Muscle layer of duodenum (tissue), 2 donors: ENCODE results near the gene GLCE.

Experiments used
- H3K27ac ChIP-seq: one replicate; pipeline ENCODE4 v1.7.0; 2013; ENCODE audit warnings: mild to moderate bottlenecking, low read length
- H3K27me3 ChIP-seq: one replicate; pipeline ENCODE4 v1.7.0; 2013; ENCODE audit warnings: low read depth, mild to moderate bottlenecking, control low read depth, low read length
- H3K36me3 ChIP-seq, 2 donors: one replicate each; pipeline ENCODE4 v1.7.0; 2013; ENCODE audit warnings: low read length in 2 of 2, control low read depth in 1 of 2, mild to moderate bottlenecking in 1 of 2; ENCODE audit not compliant: insufficient read depth in 2 of 2, control insufficient read depth in 1 of 2
- H3K4me1 ChIP-seq, 2 donors: one replicate each; pipeline ENCODE4 v1.7.0; 2013; ENCODE audit warnings: low read length in 2 of 2, mild to moderate bottlenecking in 2 of 2, control low read depth in 1 of 2, moderate library complexity in 1 of 2; ENCODE audit not compliant: insufficient read depth in 2 of 2, control insufficient read depth in 1 of 2
- H3K4me3 ChIP-seq, 2 donors: one replicate each; pipeline ENCODE4 v1.7.0; 2013; ENCODE audit warnings: low read length in 2 of 2, low read depth in 1 of 2, mild to moderate bottlenecking in 1 of 2
- H3K9me3 ChIP-seq, 2 donors: one replicate each; pipeline ENCODE4 v1.7.0; 2013; ENCODE audit warnings: low read length in 2 of 2, control low read depth in 1 of 2, mild to moderate bottlenecking in 1 of 2; ENCODE audit not compliant: control insufficient read depth in 1 of 2
- donor health status: healthy.

GLCE gene

GRCh38 chr15:69126054-69126469 is 34.4 kb upstream of the GLCE start:
- Histone ChIP-seq H3K4me1 (no peaks in the 10 kb centered on the region), H3K4me3 (no peak overlapping the region), H3K36me3 (no peaks in the 10 kb centered on the region), H3K9me3 (no peaks in the 10 kb centered on the region), H3K27ac (no peak overlapping the region), H3K27me3 (no peaks in the 10 kb centered on the region)

GRCh38 chr15:69127306-69127705 is 33.1 kb upstream of the GLCE start:
- Histone ChIP-seq H3K27ac (no peak overlapping the region), H3K4me1 (no peaks in the 10 kb centered on the region), H3K36me3 (no peaks in the 10 kb centered on the region), H3K27me3 (no peaks in the 10 kb centered on the region), H3K9me3 (no peaks in the 10 kb centered on the region), H3K4me3 (no peak overlapping the region)

- no peak overlapping the region for H3K4me3 ChIP-seq
- H3K9me3 ChIP-seq = no peaks in the 10 kb centered on the region
- no peaks in the 10 kb centered on the region for H3K4me1 ChIP-seq
- H3K27me3 ChIP-seq = no peaks in the 10 kb centered on the region
- no peaks in the 10 kb centered on the region for H3K36me3 ChIP-seq
- no peak overlapping the region for H3K27ac ChIP-seq
These were observed 31.6 kb upstream of the GLCE start for GRCh38 chr15:69128667-69129311.

- H3K4me1 ChIP-seq = no peaks in the 10 kb centered on the region
- H3K4me3 ChIP-seq = no peak overlapping the region
- no peaks in the 10 kb centered on the region for H3K9me3 ChIP-seq
- H3K27ac ChIP-seq = no peak overlapping the region
- no peaks in the 10 kb centered on the region for H3K27me3 ChIP-seq
- no peaks in the 10 kb centered on the region for H3K36me3 ChIP-seq
These were observed 28.8 kb upstream of the GLCE start for GRCh38 chr15:69131362-69132220.

GRCh38 chr15:69132430-69132829 is 28.0 kb upstream of the GLCE start:
- no peak overlapping the region for H3K4me3 ChIP-seq
- no peak overlapping the region for H3K27ac ChIP-seq
- H3K27me3 ChIP-seq = no peaks in the 10 kb centered on the region
- H3K4me1 ChIP-seq = no peaks in the 10 kb centered on the region
- no peaks in the 10 kb centered on the region for H3K9me3 ChIP-seq
- no peaks in the 10 kb centered on the region for H3K36me3 ChIP-seq

GRCh38 chr15:69132977-69133861 is 27.2 kb upstream of the GLCE start:
- Histone ChIP-seq H3K27me3 (no peaks in the 10 kb centered on the region), H3K4me1 (no peaks in the 10 kb centered on the region), H3K27ac (no peak overlapping the region), H3K36me3 (no peaks in the 10 kb centered on the region), H3K4me3 (no peak overlapping the region), H3K9me3 (no peaks in the 10 kb centered on the region)

- Histone ChIP-seq H3K27me3 (no peaks in the 10 kb centered on the region), H3K27ac (no peak overlapping the region), H3K9me3 (no peaks in the 10 kb centered on the region), H3K4me1 (no peaks in the 10 kb centered on the region), H3K36me3 (no peaks in the 10 kb centered on the region), H3K4me3 (no peak overlapping the region)
These were observed 26.4 kb upstream of the GLCE start for GRCh38 chr15:69133862-69134519.

- H3K4me3 ChIP-seq = no peak overlapping the region
- no peaks in the 10 kb centered on the region for H3K36me3 ChIP-seq
- no peaks in the 10 kb centered on the region for H3K4me1 ChIP-seq
- no peaks in the 10 kb centered on the region for H3K9me3 ChIP-seq
- no peaks in the 10 kb centered on the region for H3K27me3 ChIP-seq
- H3K27ac ChIP-seq = no peak overlapping the region
These were observed 25.6 kb upstream of the GLCE start for GRCh38 chr15:69134791-69135190.

GRCh38 chr15:69135499-69135898 is 24.9 kb upstream of the GLCE start:
- H3K36me3 ChIP-seq = no peaks in the 10 kb centered on the region
- H3K4me1 ChIP-seq = no peaks in the 10 kb centered on the region
- H3K27me3 ChIP-seq = no peaks in the 10 kb centered on the region
- H3K9me3 ChIP-seq = no peaks in the 10 kb centered on the region
- H3K4me3 ChIP-seq = no peak overlapping the region
- no peak overlapping the region for H3K27ac ChIP-seq

GRCh38 chr15:69138963-69139362 is 21.5 kb upstream of the GLCE start:
- H3K27me3 ChIP-seq = no peaks in the 10 kb centered on the region
- no peaks in the 10 kb centered on the region for H3K36me3 ChIP-seq
- no peaks in the 10 kb centered on the region for H3K4me1 ChIP-seq
- no peaks in the 10 kb centered on the region for H3K9me3 ChIP-seq
- H3K27ac ChIP-seq = no peak overlapping the region
- no peak overlapping the region for H3K4me3 ChIP-seq

- Histone ChIP-seq H3K4me1 (no peaks in the 10 kb centered on the region), H3K9me3 (no peaks in the 10 kb centered on the region), H3K36me3 (no peaks in the 10 kb centered on the region), H3K4me3 (no peak overlapping the region), H3K27ac (no peak overlapping the region), H3K27me3 (no peaks in the 10 kb centered on the region)
These were observed 20.1 kb upstream of the GLCE start for GRCh38 chr15:69140306-69140705.
